SU-DHL-6 (cell line): Measurements from ENCODE around the gene UNC5B.

ENCODE experiments used
- EZH2phosphoT487 ChIP-seq: fragments of 200-600 bp; sonication (generic), shearing (Covaris generic); conservative IDR thresholded peaks from 2 replicates; pipeline ENCODE4 v1.6.1; 2018; ENCODE audit warnings: mild to moderate bottlenecking, antibody characterized with exemption, low read length, moderate library complexity, mixed read lengths
- TF ChIP-seq, protein P1 (sequence below): fragments of 200-600 bp; sonication (generic); IDR thresholded peaks from one replicate; pipeline ENCODE4 v1.5.1; 2017; ENCODE audit warnings: antibody characterized with exemption, mild to moderate bottlenecking, low read length, moderate library complexity; ENCODE audit not compliant: insufficient read depth, poor library complexity, severe bottlenecking

DNA sequence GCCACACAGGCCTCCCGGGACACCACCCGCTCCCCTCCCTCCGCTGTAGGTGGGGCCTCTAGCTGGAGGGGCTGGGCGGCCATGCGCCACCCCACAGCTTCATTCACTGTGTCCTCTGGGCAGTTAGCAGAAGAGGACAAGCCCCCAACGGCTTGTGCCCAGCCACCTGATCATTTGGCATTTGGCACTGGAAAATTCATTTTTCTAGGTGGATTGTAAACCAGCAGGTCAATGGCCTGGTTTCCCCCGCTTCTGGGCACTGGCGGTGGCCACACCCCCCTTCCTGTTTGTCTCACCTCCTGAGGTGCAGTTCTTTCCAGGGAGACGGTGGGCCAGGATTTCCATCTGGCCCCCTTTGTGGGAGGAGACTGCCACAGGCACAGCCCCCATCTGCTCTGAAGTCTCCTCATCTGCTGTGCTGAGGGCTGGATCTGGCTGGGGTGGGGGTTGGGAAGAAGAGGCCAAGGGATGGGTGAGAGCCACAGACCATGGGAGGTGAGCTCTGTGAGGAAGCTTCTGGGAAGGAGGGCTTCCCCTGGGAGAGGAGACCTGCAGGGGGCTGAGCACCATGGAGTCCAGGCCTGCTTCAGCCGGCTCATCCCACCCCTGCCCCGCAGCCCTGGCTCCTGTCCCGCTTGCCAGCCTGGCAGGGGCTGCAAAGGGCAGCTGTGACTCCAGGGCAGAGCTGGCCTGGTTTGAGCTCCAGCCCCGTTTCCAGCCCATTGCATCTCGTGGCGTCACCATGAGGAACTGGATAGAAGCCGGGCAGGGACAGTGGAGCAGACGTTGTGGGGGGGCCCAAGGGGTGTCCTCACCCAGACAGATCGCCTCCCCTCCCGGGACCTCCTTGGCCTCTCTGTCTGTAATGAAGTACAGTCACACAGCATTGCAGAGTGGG is 66.6 kb downstream of the UNC5B start:
- TF ChIP-seq, protein P1, sequence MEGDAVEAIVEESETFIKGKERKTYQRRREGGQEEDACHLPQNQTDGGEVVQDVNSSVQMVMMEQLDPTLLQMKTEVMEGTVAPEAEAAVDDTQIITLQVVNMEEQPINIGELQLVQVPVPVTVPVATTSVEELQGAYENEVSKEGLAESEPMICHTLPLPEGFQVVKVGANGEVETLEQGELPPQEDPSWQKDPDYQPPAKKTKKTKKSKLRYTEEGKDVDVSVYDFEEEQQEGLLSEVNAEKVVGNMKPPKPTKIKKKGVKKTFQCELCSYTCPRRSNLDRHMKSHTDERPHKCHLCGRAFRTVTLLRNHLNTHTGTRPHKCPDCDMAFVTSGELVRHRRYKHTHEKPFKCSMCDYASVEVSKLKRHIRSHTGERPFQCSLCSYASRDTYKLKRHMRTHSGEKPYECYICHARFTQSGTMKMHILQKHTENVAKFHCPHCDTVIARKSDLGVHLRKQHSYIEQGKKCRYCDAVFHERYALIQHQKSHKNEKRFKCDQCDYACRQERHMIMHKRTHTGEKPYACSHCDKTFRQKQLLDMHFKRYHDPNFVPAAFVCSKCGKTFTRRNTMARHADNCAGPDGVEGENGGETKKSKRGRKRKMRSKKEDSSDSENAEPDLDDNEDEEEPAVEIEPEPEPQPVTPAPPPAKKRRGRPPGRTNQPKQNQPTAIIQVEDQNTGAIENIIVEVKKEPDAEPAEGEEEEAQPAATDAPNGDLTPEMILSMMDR, result no peak
- TF ChIP-seq EZH2phosphoT487, result no peak
